Measurements from ENCODE around the gene RHOT1. TPM values are rescaled to one million over a fixed set of nuclear protein-coding genes. Genes with fewer than 3 reads are reported as not detected.

Gene RHOT1
- total and polyA plus RNA-seq, 8 donors: 11.6 to 26.7 (median 16.0) TPM

GRCh38 chr17:32123782-32124181 lies 18.5 kb upstream of the RHOT1 start:
- no peaks in the 10 kb centered on the region for H3K9me3 ChIP-seq
- TF ChIP-seq CTCF (IDR thresholded peaks at IDR 0.05): no peak
- DNase-seq: no peak

GRCh38 chr17:32124985-32125847 lies 17.1 kb upstream of the RHOT1 start:
- Histone ChIP-seq H3K27me3 (no peaks in the 10 kb centered on the region), H3K27ac (peak overlapping the region in 1 of 4 donors; percentile 61), H3K9me3 (no peaks in the 10 kb centered on the region), H3K36me3 (no peaks in the 10 kb centered on the region), H3K4me3 (no peak overlapping the region), H3K4me1 (peaks cover 0 to 7% (median 5%) of the 10 kb centered on the region in 3 donors)
- DNase-seq (no peak), FAIRE-seq (no peak), ATAC-seq (peak; percentile 33 to 69 (median 54))
- 65 to 67% methylated on average over 13 of the region's 13 CpGs for WGBS, 2 donors
- intact Hi-C loops (cut with DNase I): no loop called here
- TF ChIP-seq CTCF (IDR thresholded peaks at IDR 0.05): no peak

More at GRCh38 chr17:32123782-32124181, 18.5 kb upstream of the RHOT1 start:
- ATAC-seq: no peak
- H3K27ac ChIP-seq: no peak overlapping the region
- H3K27me3 ChIP-seq: no peaks in the 10 kb centered on the region
- WGBS, 2 donors: 85 to 90% methylated on average over 6 of the region's 6 CpGs
- no peak for FAIRE-seq
- no peaks in the 10 kb centered on the region for H3K36me3 ChIP-seq
- peaks cover 0 to 7% (median 5%) of the 10 kb centered on the region in 3 donors for H3K4me1 ChIP-seq
- intact Hi-C loops (cut with DNase I): no loop called here
- no peak overlapping the region for H3K4me3 ChIP-seq

GRCh38 chr17:32125848-32126153 lies 16.5 kb upstream of the RHOT1 start:
- FAIRE-seq: no peak
- DNase-seq: no peak
- Histone ChIP-seq H3K9me3 (no peaks in the 10 kb centered on the region), H3K27me3 (no peaks in the 10 kb centered on the region), H3K4me3 (no peak overlapping the region), H3K27ac (no peak overlapping the region), H3K36me3 (no peaks in the 10 kb centered on the region), H3K4me1 (peaks cover 0 to 7% (median 5%) of the 10 kb centered on the region in 3 donors)
- WGBS, 2 donors: 96% methylated on average over 2 of the region's 2 CpGs
- ATAC-seq: no peak
- intact Hi-C loops (cut with DNase I): no loop called here
- TF ChIP-seq CTCF (IDR thresholded peaks at IDR 0.05): no peak

- FAIRE-seq (no peak), DNase-seq (no peak), ATAC-seq (no peak)
- Histone ChIP-seq H3K9me3 (no peaks in the 10 kb centered on the region), H3K4me1 (peaks cover 0 to 7% (median 5%) of the 10 kb centered on the region in 3 donors), H3K27ac (no peak overlapping the region), H3K36me3 (no peaks in the 10 kb centered on the region), H3K27me3 (no peaks in the 10 kb centered on the region), H3K4me3 (no peak overlapping the region)
- intact Hi-C loops (cut with DNase I): no loop called here
- 65 to 72% methylated on average over 4 of the region's 4 CpGs for WGBS, 2 donors
- no peak for TF ChIP-seq CTCF (IDR thresholded peaks at IDR 0.05)
These were observed 16.0 kb upstream of the RHOT1 start for GRCh38 chr17:32126325-32126724.

- DNase-seq: no peak
- intact Hi-C loops (cut with DNase I): no loop called here
- Histone ChIP-seq H3K27ac (peak overlapping the region in 2 of 4 donors; percentile 82 to 85), H3K4me1 (peaks cover 0 to 7% (median 5%) of the 10 kb centered on the region in 3 donors), H3K4me3 (peak overlapping the region in 1 of 4 donors; percentile 54), H3K27me3 (no peaks in the 10 kb centered on the region), H3K36me3 (no peaks in the 10 kb centered on the region), H3K9me3 (no peaks in the 10 kb centered on the region)
- no peak for ATAC-seq
- FAIRE-seq: no peak
- 96 to 99% methylated on average over 8 of the region's 8 CpGs for WGBS, 2 donors
- no peak for TF ChIP-seq CTCF (IDR thresholded peaks at IDR 0.05)
These were observed 15.6 kb upstream of the RHOT1 start for GRCh38 chr17:32126746-32127145.

Data from pancreas (tissue), 10 donors.